Glutamatergic neuron (in vitro differentiated cells): Measurements from ENCODE around the gene PTPN4. TPM values are rescaled to one million over a fixed set of nuclear protein-coding genes. Genes with fewer than 3 reads are reported as not detected.

Source experiments
- DNase-seq: peaks from one replicate; pipeline ENCODE4 v3.0.0; 2022
- H3K27ac Mint-ChIP-seq: one replicate; pipeline ENCODE4 v1.8.0; 2020; ENCODE audit warnings: mild to moderate bottlenecking, mixed read lengths, inconsistent platforms; ENCODE audit not compliant: unreplicated experiment
- H3K27me3 Mint-ChIP-seq: one replicate; pipeline ENCODE4 v1.8.0; 2020; ENCODE audit warnings: mild to moderate bottlenecking, moderate library complexity, mixed read lengths, inconsistent platforms; ENCODE audit not compliant: unreplicated experiment
- H3K36me3 Mint-ChIP-seq: one replicate; pipeline ENCODE4 v1.8.0; 2020; ENCODE audit warnings: mild to moderate bottlenecking, mixed read lengths, inconsistent platforms; ENCODE audit not compliant: unreplicated experiment
- H3K4me1 Mint-ChIP-seq: one replicate; pipeline ENCODE4 v1.8.0; 2020; ENCODE audit warnings: mild to moderate bottlenecking, low read depth, mixed read lengths, inconsistent platforms; ENCODE audit not compliant: unreplicated experiment
- H3K4me3 Mint-ChIP-seq: one replicate; pipeline ENCODE4 v1.8.0; 2020; ENCODE audit warnings: mild to moderate bottlenecking, mixed read lengths, inconsistent platforms; ENCODE audit not compliant: unreplicated experiment
- H3K9me3 Mint-ChIP-seq: one replicate; pipeline ENCODE4 v1.8.0; 2020; ENCODE audit warnings: mild to moderate bottlenecking, moderate library complexity, mixed read lengths, inconsistent platforms; ENCODE audit not compliant: unreplicated experiment
- total RNA-seq: library from RNA; stranded (reverse); fragmentation: NEBNext Ultra II Directional; extraction: Animal tissue kit (Norgen Biotek cat#: 25700); gene quantifications from one replicate; pipeline ENCODE4 v1.2.1, GENCODE V29; 2021; ENCODE audit not compliant: unreplicated experiment
- TF ChIP-seq, protein P1 (sequence below): fragments of 200-600 bp; sonication (generic); IDR thresholded peaks from one replicate; pipeline ENCODE4 v1.5.0; 2021; ENCODE audit not compliant: partially characterized antibody, unreplicated experiment

PTPN4 gene
- total RNA-seq, 1 donor from 2014 or later: 91.7 TPM

DNA sequence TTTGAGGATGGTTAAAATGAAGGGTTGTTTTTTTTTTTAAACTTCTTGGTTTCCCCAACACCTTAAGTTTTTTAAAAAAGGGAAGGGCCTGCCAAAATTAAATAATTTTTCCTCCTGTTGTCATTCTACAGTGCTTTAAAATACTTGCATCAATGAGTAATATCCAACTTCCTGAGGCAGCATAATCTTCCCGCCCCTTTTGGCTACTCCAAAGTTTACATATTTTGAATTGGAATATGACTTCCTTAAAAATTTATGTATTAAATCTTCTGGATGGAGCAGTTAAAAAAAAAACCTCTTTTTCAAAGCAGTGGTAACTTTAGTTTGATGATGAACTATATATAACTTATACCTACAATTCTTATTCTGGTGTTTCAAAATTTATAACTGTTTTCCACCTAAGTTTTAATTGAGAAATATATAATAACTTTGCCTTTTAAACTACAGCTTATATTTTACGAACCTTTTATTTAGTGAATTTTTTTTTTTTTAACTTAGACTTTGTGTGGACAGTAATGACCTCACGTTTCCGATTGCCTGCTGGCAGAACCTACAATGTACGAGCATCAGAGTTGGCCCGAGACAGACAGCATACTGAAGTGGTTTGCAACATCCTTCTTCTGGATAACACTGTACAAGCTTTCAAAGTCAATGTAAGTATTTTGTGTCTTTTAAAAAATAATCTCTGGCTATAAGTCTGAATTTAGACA, 49.8 kb downstream of the PTPN4 start:
- Mint-ChIP-seq H3K27me3 (no peaks in the 10 kb centered on the region), H3K36me3 (peaks cover 19% of the 10 kb centered on the region), H3K9me3 (no peaks in the 10 kb centered on the region), H3K27ac (no peak overlapping the region), H3K4me1 (peaks cover 4% of the 10 kb centered on the region), H3K4me3 (no peak overlapping the region)
- DNase-seq: no peak
- TF ChIP-seq, protein P1, sequence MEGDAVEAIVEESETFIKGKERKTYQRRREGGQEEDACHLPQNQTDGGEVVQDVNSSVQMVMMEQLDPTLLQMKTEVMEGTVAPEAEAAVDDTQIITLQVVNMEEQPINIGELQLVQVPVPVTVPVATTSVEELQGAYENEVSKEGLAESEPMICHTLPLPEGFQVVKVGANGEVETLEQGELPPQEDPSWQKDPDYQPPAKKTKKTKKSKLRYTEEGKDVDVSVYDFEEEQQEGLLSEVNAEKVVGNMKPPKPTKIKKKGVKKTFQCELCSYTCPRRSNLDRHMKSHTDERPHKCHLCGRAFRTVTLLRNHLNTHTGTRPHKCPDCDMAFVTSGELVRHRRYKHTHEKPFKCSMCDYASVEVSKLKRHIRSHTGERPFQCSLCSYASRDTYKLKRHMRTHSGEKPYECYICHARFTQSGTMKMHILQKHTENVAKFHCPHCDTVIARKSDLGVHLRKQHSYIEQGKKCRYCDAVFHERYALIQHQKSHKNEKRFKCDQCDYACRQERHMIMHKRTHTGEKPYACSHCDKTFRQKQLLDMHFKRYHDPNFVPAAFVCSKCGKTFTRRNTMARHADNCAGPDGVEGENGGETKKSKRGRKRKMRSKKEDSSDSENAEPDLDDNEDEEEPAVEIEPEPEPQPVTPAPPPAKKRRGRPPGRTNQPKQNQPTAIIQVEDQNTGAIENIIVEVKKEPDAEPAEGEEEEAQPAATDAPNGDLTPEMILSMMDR: no peak

DNA sequence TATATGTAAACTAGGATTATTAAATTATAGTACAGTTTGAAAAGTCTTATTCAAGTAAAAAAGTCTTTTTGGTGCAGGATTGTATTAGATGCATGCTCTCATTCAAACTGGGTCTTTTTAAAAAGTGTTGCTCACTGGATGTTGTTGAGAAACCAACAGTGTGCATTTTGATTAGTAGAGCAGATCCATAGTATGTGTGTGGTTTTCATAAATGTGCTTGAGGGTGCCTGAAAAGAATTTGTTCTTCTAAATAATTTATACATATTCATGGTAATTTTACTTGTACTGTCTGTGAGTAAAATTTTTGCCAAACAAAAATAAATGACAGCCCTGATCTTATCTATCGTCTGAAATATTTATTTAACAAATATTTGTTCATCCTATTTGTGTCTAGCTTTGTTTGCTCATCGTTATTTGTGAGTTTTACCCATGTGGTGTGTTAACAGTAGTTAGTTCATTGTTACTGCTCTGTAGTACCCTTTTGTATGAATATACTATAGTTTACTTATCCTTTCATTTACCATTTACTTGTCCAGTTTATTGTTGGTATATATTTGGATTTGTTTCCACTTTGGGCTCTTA, 50.4 kb downstream of the PTPN4 start:
- no peaks in the 10 kb centered on the region for H3K27me3 Mint-ChIP-seq
- peaks cover 15% of the 10 kb centered on the region for H3K36me3 Mint-ChIP-seq
- no peak overlapping the region for H3K27ac Mint-ChIP-seq
- no peak overlapping the region for H3K4me3 Mint-ChIP-seq
- peaks cover 4% of the 10 kb centered on the region for H3K4me1 Mint-ChIP-seq
- DNase-seq: no peak
- TF ChIP-seq, protein P1: no peak
- no peaks in the 10 kb centered on the region for H3K9me3 Mint-ChIP-seq

DNA sequence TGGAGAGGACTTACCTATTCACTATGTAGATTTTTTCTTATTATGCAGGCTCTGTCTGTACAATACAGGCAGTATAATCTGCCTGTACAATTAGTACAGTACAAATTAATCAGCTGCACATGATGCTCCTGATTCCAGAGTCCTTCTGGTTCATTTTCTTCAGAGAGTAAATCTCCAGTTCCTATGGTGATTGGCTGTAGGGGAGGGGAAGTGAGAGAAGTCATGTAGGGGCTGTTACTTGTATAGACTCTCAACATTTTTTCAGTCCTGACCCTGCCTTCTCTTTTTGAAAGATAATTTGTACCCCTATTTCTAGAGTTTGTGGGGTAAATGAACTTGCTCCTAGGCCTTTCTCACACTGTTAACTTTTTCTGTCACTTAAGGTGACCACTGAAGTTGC, 54.5 kb downstream of the PTPN4 start:
- DNase-seq: no peak
- no peak overlapping the region for H3K27ac Mint-ChIP-seq
- H3K27me3 Mint-ChIP-seq: no peaks in the 10 kb centered on the region
- H3K36me3 Mint-ChIP-seq: peaks cover 5% of the 10 kb centered on the region
- peaks cover 4% of the 10 kb centered on the region for H3K4me1 Mint-ChIP-seq
- no peak overlapping the region for H3K4me3 Mint-ChIP-seq
- peaks cover 2% of the 10 kb centered on the region for H3K9me3 Mint-ChIP-seq
- TF ChIP-seq, protein P1: no peak

DNA sequence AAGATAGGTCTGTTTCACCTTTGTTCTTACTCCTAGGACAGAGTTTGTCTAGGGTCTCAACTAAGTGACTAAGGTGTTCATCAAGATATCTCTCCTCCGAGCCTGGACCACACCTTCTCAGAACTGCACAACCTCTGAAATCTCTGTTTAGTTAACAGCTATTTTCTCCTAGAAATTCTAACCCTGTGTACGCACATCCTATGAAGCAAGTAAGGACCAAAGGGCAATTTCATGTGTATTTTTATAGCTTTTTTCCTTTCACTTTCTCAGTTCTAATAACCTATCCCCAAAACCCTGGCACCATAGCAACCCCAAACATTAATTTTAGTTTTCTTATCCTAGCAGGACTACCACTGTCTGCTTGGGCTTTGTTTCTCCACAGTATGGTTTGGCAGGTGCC, 59.1 kb downstream of the PTPN4 start:
- Mint-ChIP-seq H3K4me3 (no peak overlapping the region), H3K27ac (no peak overlapping the region), H3K27me3 (no peaks in the 10 kb centered on the region), H3K4me1 (peaks cover 16% of the 10 kb centered on the region), H3K36me3 (peaks cover 5% of the 10 kb centered on the region), H3K9me3 (peaks cover 2% of the 10 kb centered on the region)
- no peak for DNase-seq
- TF ChIP-seq, protein P1: no peak

DNA sequence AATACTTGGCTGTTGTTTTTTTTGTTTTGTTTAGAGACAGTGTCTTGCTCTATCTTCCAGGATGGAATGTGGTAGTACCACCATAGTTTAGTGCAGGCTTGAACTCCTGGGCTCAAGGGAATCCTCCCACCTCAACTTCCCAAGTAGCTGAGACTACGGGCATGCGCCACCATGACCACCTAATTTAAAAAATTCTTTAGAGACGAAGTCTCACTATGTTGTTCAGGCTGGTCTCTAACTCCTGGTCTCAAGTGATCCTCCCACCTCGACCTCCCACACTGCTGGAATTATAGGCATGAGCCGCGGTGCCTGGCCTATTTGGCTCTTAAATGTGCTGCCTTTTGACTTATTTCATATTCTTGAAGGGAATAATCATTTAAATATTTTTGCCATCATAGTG, 60.1 kb downstream of the PTPN4 start:
- no peak overlapping the region for H3K4me3 Mint-ChIP-seq
- no peak overlapping the region for H3K27ac Mint-ChIP-seq

More for the DNA sequence above, 60.1 kb downstream of the PTPN4 start:
- TF ChIP-seq, protein P1: no peak
- Mint-ChIP-seq H3K4me1 (peaks cover 19% of the 10 kb centered on the region), H3K9me3 (peaks cover 2% of the 10 kb centered on the region), H3K36me3 (peaks cover 5% of the 10 kb centered on the region), H3K27me3 (no peaks in the 10 kb centered on the region)
- DNase-seq: no peak
